NCI-H2196 treated with DMSO at 0.1 percent for 48 hours (cell line): ENCODE measurements around the gene DDX21.
A peak's percentile ranks its signal among the peaks of the same experiment; 100 is the strongest.
"Not testable (repeated sequence)": the region's sequence is repeated elsewhere in the genome, so short reads cannot be mapped to it uniquely, and the experiment has no call there.

Source experiments
- DNase-seq: peaks from one replicate; lab custom pipeline; 2025; ENCODE audit not compliant: unreplicated experiment; lab: John Stamatoyannopoulos, UW

Gene DDX21

GRCh38 chr10:68955832-68956532 lies at the start of gene DDX21:
Gene DDX21 (plus strand): TSS chr10:68956170. CDS start chr10:68956226, 56 bp downstream.
- peak; percentile 34 for DNase-seq

- no peak for DNase-seq
These were observed 31.4 kb upstream of the DDX21 start for GRCh38 chr10:68924593-68924992.

GRCh38 chr10:68925489-68925888 lies 30.5 kb upstream of the DDX21 start:
- no peak for DNase-seq

GRCh38 chr10:68929157-68929556 lies 26.8 kb upstream of the DDX21 start:
- not testable (repeated sequence) for DNase-seq

GRCh38 chr10:68929888-68930287 lies 26.1 kb upstream of the DDX21 start:
- not testable (repeated sequence) for DNase-seq

- not testable (repeated sequence) for DNase-seq
These were observed 23.1 kb upstream of the DDX21 start for GRCh38 chr10:68932860-68933259.

- DNase-seq: no peak
These were observed 21.0 kb upstream of the DDX21 start for GRCh38 chr10:68934994-68935393.

GRCh38 chr10:68938117-68938516 lies 17.9 kb upstream of the DDX21 start:
- DNase-seq: no peak

- DNase-seq: no peak
These were observed 17.1 kb upstream of the DDX21 start for GRCh38 chr10:68938884-68939283.

GRCh38 chr10:68940917-68941316 lies 15.1 kb upstream of the DDX21 start:
- not testable (repeated sequence) for DNase-seq

- DNase-seq: no peak
These were observed 5.4 kb upstream of the DDX21 start for GRCh38 chr10:68950598-68950997.

- no peak for DNase-seq
These were observed 1.1 kb upstream of the DDX21 start for GRCh38 chr10:68954904-68955303.

GRCh38 chr10:68955355-68955831 lies 577 bp upstream of the DDX21 start:
- no peak for DNase-seq

GRCh38 chr10:68957284-68957615 lies 1.3 kb downstream of the DDX21 start:
- no peak for DNase-seq

- DNase-seq: no peak
These were observed 1.7 kb downstream of the DDX21 start for GRCh38 chr10:68957654-68958053.

GRCh38 chr10:68959695-68960527 lies 3.9 kb downstream of the DDX21 start:
- DNase-seq: no peak

GRCh38 chr10:68963151-68963550 lies 7.2 kb downstream of the DDX21 start:
- DNase-seq: no peak

- no peak for DNase-seq
These were observed 18.0 kb downstream of the DDX21 start for GRCh38 chr10:68973975-68974374.

- not testable (repeated sequence) for DNase-seq
These were observed 20.0 kb downstream of the DDX21 start for GRCh38 chr10:68975936-68976473.

GRCh38 chr10:68979738-68980137 lies 23.8 kb downstream of the DDX21 start:
- not testable (repeated sequence) for DNase-seq

- no peak for DNase-seq
These were observed 25.1 kb downstream of the DDX21 start for GRCh38 chr10:68981074-68981473.

- DNase-seq: no peak
These were observed 26.4 kb downstream of the DDX21 start for GRCh38 chr10:68982389-68982788.
